Sigmoid colon (tissue), 4 donors: ENCODE data around the gene TSPAN19.

ENCODE experiments used
- EP300 ChIP-seq, 4 donors: sonication (generic); formaldehyde crosslinking; IDR thresholded peaks; one replicate each; pipeline ENCODE4 v1.6.1; 2017; ENCODE audit warnings: antibody characterized with exemption in 4 of 4
- POLR2A ChIP-seq, 2 donors: fragments of 450-650 bp; IDR thresholded peaks; one replicate each; pipeline ENCODE4 v1.6.1; 2016; ENCODE audit warnings: antibody characterized with exemption in 2 of 2, mild to moderate bottlenecking in 2 of 2, moderate library complexity in 2 of 2
- POLR2AphosphoS5 ChIP-seq, 4 donors: sonication (generic); formaldehyde crosslinking; IDR thresholded peaks; one replicate each; pipeline ENCODE4 v1.6.1; 2017; ENCODE audit warnings: antibody characterized with exemption in 4 of 4
- TF ChIP-seq, protein P1 (sequence below), 4 experiments: fragments of 450-650 bp in 3 of 4; fragments of 200-600 bp in 1 of 4; IDR thresholded peaks; one replicate each; pipeline ENCODE4 v1.5.1; 2016 to 2019; ENCODE audit warnings: antibody characterized with exemption in 4 of 4, mild to moderate bottlenecking in 3 of 4, moderate library complexity in 2 of 4

DNA sequence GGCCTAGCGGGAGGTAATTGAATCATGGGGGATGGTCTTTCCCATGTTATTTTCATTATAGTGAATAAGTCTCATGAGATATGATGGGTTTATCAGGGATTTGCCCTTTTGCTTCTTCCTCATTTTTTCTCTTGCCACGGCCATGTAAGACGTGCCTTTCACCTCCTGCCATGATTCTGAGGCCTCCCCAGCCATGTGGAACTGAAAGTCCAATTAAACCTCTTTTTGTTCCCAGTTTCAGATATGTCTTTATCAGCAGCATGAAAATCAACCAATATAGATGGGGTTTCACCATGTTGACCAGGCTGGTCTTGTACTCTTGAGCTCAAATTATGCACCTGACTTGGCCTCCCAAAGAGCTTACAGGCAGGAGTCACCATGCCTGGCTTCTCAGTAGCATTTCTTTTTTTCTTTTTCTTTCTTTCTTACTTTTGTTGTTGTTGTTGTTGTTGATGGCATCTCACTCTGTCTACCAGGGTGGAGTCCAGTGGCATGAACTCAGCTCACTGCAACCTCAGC, 33.2 kb downstream of the TSPAN19 start:
- TF ChIP-seq POLR2AphosphoS5 (IDR thresholded peaks at IDR 0.05) (no peak), POLR2A (IDR thresholded peaks at IDR 0.05) (no peak), EP300 (IDR thresholded peaks at IDR 0.05) (no peak)
- TF ChIP-seq, protein P1, sequence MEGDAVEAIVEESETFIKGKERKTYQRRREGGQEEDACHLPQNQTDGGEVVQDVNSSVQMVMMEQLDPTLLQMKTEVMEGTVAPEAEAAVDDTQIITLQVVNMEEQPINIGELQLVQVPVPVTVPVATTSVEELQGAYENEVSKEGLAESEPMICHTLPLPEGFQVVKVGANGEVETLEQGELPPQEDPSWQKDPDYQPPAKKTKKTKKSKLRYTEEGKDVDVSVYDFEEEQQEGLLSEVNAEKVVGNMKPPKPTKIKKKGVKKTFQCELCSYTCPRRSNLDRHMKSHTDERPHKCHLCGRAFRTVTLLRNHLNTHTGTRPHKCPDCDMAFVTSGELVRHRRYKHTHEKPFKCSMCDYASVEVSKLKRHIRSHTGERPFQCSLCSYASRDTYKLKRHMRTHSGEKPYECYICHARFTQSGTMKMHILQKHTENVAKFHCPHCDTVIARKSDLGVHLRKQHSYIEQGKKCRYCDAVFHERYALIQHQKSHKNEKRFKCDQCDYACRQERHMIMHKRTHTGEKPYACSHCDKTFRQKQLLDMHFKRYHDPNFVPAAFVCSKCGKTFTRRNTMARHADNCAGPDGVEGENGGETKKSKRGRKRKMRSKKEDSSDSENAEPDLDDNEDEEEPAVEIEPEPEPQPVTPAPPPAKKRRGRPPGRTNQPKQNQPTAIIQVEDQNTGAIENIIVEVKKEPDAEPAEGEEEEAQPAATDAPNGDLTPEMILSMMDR (IDR thresholded peaks at IDR 0.05) = no peak
